GM18520 (cell line): Measurements from ENCODE around the gene CGREF1.

ENCODE experiments used
- ATAC-seq: cut with Tn5 transposase; IDR thresholded peaks from one replicate; pipeline ENCODE4 v1.9.1; 2021; ENCODE audit not compliant: unreplicated experiment

CGREF1 gene, protein sequence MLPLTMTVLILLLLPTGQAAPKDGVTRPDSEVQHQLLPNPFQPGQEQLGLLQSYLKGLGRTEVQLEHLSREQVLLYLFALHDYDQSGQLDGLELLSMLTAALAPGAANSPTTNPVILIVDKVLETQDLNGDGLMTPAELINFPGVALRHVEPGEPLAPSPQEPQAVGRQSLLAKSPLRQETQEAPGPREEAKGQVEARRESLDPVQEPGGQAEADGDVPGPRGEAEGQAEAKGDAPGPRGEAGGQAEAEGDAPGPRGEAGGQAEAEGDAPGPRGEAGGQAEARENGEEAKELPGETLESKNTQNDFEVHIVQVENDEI

DNA sequence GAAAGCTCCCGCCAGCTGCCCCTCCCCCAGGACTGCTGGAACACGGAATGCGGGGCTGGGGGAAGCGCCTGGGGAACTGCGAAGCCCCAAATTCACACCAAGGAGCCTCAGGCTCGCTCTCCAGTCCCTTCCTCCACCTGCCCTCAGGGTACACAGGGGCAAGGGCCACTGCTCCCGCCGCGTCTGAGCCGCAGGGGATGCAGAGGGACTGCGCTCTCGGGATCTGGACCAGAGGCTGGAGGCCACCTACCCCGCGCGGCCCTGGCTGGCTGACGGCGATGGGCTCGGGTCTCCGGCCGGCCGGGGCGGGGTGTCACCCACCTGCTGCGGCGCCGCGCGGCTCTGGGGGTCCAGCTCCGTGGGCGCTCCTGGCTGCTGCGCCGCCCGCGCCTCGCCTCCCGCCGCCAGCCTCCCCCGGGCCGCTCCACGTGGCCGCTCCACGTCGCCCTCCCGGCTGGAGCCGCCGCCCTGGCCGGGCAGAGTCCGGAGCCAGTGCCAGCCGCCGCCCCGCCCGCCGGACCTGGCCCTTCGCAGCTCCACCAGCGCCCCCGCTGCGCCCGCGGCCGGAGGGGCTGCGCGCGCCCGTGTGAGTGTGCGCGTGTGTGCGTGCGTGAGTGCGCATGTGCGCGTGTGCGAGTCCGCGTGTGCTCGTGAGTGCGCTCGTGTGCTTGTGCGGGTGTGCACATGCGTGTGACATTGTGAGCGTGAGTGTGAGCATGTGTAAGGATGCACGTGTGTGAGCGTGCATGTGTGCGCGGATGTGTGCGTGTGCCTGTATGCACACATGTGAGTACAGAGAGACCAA, at the start of gene CGREF1:
TSS of gene CGREF1 (minus strand) at position 604 of the 805 bp plus-strand sequence. CDS start 14,762 bp downstream, outside the sequence.
- ATAC-seq = no peak

DNA sequence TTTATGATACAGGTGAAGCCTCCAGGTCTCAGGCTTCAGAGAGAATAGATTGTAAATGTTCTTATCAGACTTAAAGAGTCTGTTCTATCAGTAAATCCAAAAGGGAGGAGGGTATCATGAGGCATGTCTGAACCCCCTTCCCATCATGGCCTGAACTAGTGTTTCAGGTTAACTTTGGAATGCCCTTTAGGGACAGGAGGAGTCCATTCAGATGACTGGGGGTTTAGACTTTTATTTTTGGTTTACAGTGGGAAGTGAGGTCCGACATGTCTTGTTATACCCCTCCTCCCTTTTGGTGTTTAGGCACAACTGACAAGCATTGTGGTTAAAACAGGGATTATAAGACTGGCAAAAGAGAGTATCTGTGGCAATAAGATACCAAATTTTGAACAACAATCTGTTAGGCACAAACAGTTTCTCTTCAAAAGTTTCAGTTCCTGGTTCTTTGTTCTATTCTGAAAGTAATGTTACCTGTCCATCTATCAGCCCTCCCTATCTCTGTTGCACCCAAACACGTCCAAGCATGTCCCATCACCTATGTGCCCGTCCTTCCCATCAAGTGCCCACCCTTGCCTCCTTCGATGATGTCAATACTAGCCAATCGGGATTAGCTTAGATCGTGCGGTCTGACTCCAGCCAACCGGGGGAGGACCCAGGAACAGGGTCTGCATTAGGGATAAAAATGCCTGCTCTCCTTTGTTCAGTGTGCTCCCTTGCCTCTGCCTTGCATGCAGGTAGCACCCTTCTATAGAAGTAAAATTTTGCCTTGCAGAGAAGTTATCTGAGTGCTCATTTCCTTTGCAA, 46.2 kb upstream of the CGREF1 start:
- no peak for ATAC-seq

DNA sequence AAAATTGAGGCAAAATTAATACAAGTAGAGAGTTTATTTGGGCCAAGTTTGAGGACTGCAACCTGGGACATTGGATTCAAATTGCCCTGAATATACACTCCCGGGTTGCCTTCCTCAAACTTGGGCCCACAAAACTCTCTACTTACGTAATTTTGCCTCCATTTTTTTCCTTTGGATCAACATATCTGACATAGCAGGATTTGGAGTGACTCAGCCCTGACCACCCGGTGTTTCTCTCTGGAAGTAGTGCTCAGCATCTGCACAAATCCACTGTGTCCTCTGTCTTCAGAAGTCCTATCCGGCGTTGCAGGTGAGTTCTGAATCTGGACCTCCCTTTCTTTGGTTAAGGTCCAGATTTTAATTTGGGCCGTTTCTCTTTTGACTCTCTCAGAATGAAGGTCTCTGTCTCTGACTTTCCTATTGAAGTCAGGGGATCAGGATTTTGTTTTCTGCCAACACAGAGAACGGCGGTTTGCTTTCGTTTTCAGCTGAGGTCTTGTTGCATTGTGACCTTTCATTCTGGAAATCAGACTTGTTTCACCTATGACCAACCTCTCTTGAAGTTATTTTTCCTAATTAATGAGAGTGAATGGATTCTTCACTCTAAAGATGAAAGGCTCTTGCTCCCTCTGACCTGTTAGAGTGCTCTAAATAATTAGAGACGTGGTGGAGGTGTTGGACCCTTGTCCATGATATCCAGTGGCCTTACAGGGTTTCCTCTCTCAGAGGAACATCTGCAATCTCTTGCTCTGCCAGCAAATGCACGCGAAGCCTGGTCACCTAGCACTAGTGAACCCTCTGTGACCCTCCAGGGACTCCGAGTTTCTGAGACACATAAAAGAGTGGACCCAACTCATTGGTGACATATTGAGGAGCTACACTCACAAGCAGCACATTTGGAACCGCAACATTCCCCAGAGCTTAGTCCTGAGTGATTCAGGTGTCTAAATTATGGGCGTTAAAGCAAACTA, 43.5 kb upstream of the CGREF1 start:
- ATAC-seq = no peak

DNA sequence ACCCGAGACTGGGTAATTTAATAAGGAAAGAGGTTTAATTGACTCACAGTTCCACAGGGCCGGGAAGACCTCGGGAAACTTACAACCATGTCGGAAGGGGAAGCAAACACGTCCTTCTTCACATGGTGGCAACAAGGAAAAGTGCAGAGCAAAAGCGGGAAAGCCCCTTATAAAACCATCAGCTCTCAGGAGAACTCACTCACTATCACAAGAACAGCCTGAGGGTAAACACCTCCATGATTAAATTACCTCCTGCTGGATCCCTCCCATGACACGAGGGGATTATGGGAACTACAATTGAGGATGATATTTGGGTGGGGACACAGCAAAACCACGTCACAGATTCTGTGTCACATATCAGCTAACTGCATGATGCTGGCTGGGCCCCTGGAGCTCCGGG, 41.3 kb upstream of the CGREF1 start:
- ATAC-seq = no peak

DNA sequence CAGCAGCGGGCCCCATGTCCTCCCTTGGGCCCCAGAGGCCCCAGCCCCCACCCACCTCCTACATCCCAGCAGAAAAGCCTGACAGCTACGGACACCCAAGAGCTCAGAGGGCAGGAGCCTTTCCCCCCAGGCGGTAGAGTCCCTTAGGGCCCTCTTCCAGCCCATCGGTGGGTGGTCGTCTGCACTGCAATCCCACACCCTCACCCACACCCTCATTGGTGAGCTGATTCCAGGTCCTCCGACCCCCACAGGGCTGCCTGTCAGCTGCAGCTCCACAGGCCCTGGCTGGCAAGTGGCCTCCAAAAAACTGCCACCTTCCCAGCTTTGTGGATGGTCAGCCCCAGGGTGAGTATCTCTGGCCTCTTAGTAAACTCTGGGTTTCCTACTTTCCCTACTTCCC, 40.3 kb upstream of the CGREF1 start:
- ATAC-seq = no peak

DNA sequence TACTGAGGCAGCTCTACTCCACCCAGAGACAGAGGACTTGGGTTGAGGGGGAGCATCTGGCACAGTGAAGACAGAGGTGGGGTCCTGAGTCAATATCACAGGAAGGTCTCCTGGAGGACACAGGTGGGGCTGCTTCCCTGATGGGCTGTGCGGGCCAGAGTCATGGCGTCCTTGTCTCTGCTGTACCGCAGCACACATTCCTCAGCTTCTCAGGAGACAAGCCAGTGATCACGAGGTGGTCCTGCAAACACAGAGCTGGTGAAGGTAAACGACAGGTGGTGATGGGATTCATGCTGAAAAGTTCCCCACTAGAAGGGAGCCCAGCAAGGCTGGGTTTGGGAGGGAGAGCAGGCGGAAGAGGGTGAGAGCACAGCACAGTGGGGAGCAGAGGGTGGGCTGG, 39.5 kb upstream of the CGREF1 start:
- ATAC-seq = no peak

DNA sequence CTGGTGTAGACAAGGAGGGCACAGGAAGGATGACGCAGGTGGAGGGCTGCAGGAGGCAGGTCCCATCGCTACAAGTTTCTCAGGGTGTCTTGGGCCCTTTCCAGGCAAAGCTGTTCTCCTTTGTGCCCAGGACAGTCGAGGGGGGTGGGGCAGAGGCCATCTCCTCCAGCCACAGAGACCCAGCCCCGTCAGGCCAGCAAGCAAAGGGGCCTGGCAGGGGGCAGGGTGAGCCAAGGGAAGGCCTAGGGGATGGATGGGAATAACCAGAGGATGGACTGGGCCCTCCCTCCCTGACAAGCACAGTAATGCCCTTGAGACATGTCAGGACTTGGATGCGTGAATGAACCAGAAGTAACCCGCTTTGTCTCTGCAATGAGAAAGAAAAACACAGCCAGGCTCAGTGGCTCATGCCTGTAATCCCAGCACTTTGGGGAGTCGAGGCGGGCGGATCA, 36.2 kb upstream of the CGREF1 start:
- ATAC-seq = no peak

DNA sequence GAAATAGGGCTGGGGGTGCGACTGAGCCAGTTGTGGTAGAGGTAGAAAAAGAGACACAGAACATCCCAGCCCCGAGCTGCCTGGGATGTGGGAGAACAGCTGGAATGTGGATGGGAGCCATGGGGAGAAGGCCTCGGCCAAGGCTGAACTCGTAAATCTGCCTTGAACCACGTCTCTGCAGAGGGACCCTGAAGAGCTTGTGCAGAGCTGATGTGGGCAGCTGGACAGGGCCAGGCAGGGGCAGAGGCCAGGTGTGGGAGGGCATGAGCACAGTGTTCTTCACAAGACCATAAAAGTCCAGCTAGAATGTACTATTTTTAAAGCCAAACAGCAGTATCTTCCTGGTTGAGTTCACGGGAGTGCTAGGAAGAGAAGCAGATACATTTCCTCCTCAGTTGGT, 35.6 kb upstream of the CGREF1 start:
- ATAC-seq = no peak

DNA sequence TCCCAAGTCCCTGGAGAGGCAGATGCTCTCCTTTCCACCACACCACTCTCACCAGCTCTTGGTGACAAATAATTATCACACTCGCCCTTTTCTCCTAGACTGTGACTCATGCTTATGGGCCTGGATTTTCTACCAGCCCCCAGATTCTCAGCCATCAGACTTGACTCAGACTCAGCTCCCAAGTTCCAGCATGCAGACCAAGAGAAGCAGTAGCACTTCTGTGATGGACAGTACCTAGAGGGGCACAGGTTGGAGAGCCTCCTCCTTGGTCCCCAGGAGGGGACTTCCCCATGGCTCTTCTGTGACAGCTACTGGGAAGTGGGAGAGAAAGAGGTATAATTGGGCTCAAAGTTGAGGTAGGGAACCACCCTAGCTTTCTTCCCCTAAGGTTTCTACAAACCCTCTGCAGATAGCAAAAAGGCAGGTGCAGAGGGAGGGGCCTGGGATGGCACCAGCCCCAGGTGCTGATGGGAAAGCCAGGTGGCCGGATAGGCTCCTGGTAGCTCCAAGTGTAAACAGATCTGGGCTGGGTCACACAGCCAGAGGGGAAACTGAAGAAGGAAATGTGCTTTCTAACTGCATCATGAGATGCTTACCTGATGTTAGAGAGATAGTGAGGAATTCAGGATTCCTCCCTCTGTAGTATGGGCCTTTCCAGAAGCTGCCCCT, 34.0 kb upstream of the CGREF1 start:
- ATAC-seq = no peak

DNA sequence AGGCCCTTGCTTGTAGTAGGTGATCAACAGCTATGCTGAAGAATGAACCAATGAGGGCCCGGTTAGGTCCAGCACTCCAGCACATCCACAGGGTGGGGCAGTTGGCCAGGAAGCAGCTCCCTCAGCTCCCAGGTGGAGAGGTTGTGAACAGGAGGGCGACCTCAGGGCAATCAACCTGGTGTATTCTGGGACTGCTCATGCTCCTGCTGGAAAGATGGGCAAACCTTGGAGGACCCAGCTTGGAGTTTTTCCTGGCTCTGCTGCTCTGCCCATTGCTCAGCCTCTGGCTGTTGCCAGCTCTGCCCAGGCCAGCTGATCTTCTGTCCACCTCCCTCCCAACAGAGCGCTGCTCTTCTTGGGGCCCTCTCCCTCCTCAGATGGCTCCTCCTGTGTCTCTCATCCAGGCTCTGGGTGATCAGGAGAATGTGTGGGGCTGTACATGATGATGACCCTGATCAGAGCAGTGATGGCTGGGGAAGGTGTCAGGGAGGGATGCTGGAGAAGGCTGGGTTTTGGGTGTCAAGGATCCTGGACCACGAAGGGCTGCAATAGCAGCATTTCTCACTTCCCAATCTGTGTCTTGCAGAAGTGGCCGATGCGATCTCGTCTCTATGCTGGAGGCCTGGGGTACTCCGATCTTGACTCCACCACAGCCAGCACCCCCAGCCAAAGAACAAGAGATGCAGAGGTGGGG, 33.3 kb upstream of the CGREF1 start:
- ATAC-seq = no peak

DNA sequence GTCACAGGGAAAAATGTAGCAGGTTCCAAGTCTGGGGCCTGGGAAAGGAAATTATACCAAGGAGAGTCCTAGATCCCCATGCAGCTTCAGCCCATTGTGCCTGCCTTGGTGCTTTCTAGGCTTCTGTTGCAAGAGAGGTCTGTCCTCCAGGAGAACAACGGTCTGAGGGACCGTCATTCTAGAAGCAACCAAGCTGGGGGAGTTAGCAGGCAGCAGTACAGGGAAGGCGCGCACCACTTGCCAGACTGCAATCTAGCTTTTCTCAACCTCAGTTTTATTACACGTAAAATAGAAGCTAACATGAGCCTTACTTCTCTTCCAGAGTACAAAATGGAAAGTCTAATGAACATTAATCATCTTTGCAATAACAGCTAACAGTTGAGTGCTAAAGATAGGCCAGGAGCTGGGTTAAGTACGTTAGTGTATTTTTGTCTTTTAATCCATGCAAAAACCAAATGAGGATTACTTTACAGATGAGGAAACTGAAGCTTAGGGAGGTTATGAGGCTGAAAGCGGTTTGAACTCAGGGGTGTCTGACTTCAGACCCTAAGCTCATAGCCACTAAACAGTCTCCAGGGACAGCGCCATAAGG, 31.8 kb upstream of the CGREF1 start:
- no peak for ATAC-seq

DNA sequence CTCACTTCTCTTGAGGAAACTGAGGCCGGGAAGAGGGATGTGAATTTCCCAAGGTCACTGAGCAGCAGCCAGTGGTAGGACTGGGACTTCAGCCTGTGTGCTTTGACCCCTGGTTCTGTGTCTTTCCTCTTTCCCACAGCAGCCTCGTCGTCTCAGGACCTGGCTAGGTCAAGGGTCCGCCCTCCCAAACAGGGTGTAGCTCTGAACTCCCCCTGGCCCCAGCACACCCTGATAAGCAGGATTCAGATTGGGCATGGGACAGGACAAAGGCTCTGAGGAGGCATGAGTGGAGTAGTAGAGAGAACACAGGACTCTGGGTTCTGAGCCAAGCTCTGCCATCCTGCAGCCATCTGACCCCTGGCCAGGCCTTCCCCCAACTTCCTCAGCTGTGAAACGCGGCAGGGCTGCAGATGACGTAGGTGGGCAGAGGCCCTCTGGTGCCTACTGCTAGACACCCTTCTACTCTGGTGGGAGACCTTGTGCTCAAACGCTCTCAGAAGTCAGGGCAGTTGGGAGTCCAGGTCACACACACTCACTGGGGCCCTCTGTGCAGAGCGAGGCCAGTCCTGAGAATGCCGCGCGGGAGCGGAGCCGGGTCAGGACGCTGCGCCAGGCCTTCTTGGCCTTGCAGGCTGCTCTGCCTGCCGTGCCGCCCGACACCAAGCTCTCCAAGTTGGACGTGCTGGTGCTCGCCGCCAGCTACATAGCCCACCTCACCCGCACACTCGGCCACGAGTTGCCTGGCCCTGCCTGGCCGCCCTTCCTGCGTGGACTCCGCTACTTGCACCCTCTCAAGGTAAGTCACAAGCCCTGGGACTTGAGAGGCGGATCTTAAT, 30.9 kb upstream of the CGREF1 start:
- ATAC-seq = no peak

DNA sequence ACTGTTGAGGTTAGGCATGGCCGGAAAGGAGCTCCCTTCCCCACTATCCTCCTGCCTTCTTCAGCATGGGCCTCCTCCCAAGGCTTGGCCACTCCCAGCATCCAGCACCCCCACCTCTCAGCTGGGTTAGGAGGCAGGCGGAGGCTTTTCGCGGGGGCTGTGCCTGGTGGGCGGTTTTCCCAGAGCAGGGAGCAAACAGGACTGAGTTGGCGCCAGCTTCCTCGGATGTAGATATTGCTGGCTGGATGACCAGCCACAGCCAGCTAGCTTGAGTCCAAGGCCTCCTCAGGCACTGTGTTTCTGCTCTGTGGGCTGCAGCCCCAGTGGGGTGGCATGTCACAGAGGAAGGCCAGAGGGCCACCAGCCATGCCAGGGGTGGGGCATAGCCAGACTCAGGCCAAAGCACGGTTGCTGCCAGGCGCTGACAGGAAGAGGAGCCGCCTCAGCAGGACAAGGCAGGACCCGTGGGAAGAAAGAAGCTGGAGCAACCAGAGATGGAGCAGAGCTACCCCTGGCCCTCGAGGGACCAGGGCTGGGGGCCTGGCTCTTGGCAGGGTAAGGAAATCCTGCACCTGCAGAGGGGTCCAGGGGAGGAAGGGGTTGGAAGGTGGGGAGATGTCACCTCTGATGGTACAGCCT, 30.0 kb upstream of the CGREF1 start, which contains the start of gene TCF23:
TSS of gene TCF23 (plus strand) at position 204 of the 639 bp plus-strand sequence. CDS start at position 334, 130 bp downstream.
- no peak for ATAC-seq

DNA sequence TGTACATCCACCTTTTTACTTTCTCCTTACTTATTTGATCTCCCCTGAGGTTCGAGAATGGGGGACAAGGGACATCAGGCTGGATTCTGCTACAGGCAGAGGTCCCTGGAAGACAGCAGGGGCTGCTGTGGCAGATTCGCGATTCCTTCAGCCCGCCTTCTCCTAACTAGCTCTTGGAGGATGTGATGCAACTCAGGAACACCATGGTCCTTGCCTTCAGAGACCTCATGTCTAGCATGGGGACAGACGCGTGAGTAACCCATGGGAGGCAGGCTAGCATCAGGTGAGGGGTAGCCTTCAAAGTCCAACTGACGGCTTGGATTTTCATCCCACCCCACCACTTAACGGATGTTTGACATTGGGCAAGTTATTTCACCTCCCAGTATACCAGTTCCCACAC, 29.0 kb upstream of the CGREF1 start:
- no peak for ATAC-seq

DNA sequence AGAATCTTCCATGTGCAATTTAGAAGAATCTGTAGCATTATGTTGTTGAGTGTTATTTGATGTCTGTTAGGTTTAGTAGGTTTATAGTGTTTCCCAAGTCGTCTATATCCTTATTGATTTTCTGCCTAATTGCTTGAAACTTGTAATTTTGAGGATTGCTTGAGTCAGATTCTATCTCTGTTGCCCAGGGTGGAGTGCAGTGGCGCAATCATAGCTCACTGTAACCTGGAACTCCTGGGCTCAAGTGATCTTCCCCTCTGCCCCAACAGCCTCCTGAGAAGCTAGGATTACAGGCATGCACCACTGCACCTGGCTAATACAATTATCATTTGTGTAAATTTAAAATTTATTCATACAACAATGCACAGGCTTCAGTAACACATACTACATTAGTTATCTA, 26.8 kb upstream of the CGREF1 start:
- ATAC-seq = no peak

DNA sequence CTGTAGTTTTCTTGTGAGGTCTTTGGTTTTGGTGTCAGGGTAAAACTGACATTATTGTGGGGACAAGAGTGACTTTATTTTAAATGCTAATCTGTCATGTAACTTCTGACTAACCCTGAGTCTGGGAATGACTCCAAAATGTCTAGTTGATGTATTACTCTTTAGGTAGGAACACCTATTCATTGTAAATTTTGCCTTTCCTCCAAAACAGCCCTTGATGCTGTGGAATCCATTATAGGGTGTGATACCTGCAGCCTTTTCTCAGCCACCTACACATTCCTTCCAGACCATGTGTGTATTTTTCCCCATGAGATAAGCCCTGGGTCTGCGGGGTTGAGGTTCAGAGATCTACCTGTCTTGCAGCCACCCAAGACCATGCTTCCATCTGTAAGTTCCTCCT, 24.4 kb upstream of the CGREF1 start:
- no peak for ATAC-seq

DNA sequence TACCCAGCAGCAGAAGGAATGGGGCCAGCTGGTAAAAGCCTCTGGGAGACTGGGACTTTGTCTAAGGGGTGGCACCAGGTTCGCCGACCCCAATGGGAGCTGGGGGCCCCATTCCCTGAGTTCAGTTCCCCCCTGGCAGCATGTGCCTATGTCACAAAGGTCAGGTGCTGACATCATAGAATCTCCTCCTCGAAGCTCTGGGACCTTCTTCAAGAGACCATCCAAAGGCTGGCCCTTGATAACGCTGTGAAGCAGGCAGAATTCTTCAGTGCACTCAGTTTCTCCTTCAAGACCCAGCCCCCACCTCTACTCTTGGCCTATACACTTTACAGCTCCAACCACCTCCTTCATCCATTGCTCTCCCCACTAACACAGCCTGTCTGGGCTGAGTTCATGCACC, 20.4 kb upstream of the CGREF1 start, which contains the start of gene PRR30:
TSS of gene PRR30 (minus strand) at position 101 of the 400 bp plus-strand sequence. CDS start 1,081 bp downstream, outside the sequence.
- ATAC-seq = no peak
